ENCODE data around the gene ASPRV1.

- TF ChIP-seq TP53 (CRISPR knock-in tag; IDR thresholded peaks at IDR 0.05) (no peak), CEBPB (IDR thresholded peaks at IDR 0.05) (no peak), CTCF (IDR thresholded peaks at IDR 0.05) (no peak), EP300 (IDR thresholded peaks at IDR 0.05) (no peak), BHLHE40 (IDR thresholded peaks at IDR 0.05; ENCODE audit: low read depth, low read length) (no peak), JUNB (IDR thresholded peaks at IDR 0.05) (no peak), FOSL2 (IDR thresholded peaks at IDR 0.05) (no peak), FOSL2 (CRISPR knock-in tag; IDR thresholded peaks at IDR 0.05) (no peak), PHF8 (IDR thresholded peaks at IDR 0.05; ENCODE audit: borderline replicate concordance, low read depth) (no peak), RFX5 (IDR thresholded peaks at IDR 0.05) (no peak), POLR2A (IDR thresholded peaks at IDR 0.05; ENCODE audit: low read length) (no peak), RAD21 (conservative IDR thresholded peaks at IDR 0.05 in 1 of 2, IDR thresholded peaks at IDR 0.05 in 1 of 2) (no peak), RARB (CRISPR knock-in tag; IDR thresholded peaks at IDR 0.05) (no peak), MAZ (IDR thresholded peaks at IDR 0.05; ENCODE audit: borderline replicate concordance, low read depth, low read length) (no peak)
- TF ChIP-seq, protein P1, sequence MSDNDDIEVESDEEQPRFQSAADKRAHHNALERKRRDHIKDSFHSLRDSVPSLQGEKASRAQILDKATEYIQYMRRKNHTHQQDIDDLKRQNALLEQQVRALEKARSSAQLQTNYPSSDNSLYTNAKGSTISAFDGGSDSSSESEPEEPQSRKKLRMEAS (IDR thresholded peaks at IDR 0.05), result no peak
These were observed 3.5 kb downstream of the ASPRV1 start for GRCh38 chr2:69957965-69958364.
